Activated B cell treated with CpG ODN at 0.5 μM for 24 hours (primary cell): Measurements from ENCODE around the gene ANKIB1. TPM values are rescaled to one million over a fixed set of nuclear protein-coding genes. Genes with fewer than 3 reads are reported as not detected.
"Not testable (repeated sequence)": the region's sequence is repeated elsewhere in the genome, so short reads cannot be mapped to it uniquely, and the experiment has no call there.

Source experiments
- ATAC-seq: fragments of 200-7000 bp; cut with Tn5 transposase; one replicate; pipeline ENCODE4 v1.10.0; 2021; ENCODE audit warnings: low read depth, mild to moderate bottlenecking, moderate library complexity
- CTCF ChIA-PET: fragments of 350-600 bp; sonication (Branson Sonifier 250); formaldehyde crosslinking; loops from one replicate; lab custom pipeline; 2021; ENCODE audit warnings: antibody characterized with exemption; lab: Charles Lee
- POLR2A ChIA-PET: fragments of 350-600 bp; sonication (Branson Sonifier 250); formaldehyde crosslinking; loops from one replicate; lab custom pipeline; 2021; ENCODE audit warnings: antibody characterized with exemption; lab: Charles Lee
- DNase-seq: peaks from one replicate; pipeline ENCODE4 v3.0.0; 2022
- H3K27ac Mint-ChIP-seq: one replicate; pipeline ENCODE4 v1.8.0; 2020; ENCODE audit warnings: mixed read lengths
- H3K27me3 Mint-ChIP-seq: one replicate; pipeline ENCODE4 v1.8.0; 2021; ENCODE audit warnings: mixed read lengths
- H3K36me3 Mint-ChIP-seq: one replicate; pipeline ENCODE4 v1.8.0; 2021; ENCODE audit warnings: low read depth, mixed read lengths
- H3K4me1 Mint-ChIP-seq: one replicate; pipeline ENCODE4 v1.8.0; 2021; ENCODE audit warnings: mixed read lengths
- H3K4me3 Mint-ChIP-seq: one replicate; pipeline ENCODE4 v1.8.0; 2020; ENCODE audit warnings: mild to moderate bottlenecking, mixed read lengths
- H3K9me3 Mint-ChIP-seq: one replicate; pipeline ENCODE4 v1.8.0; 2020; ENCODE audit warnings: mixed read lengths
- CTCF ChIP-seq: fragments of 200-600 bp; IDR thresholded peaks from one replicate; pipeline ENCODE4 v1.8.0; 2022; ENCODE audit warnings: antibody characterized with exemption, mild to moderate bottlenecking
- intact Hi-C: fragments of 100-400 bp; cut with micrococcal nuclease; formaldehyde crosslinking; loops from one replicate; pipeline ENCODE4 v1.15.1; 2024
- total RNA-seq: library from RNA; stranded (reverse); gene quantifications from 2 replicates; pipeline ENCODE4 v1.2.3, GENCODE V29; 2022

ANKIB1 gene
- total RNA-seq, 1 donor from 2014 or later: 50.6 TPM

- CTCF ChIA-PET: no interaction called here
- intact Hi-C loops: no loop called here
- ATAC-seq (no peak), DNase-seq (no peak)
- POLR2A ChIA-PET: no interaction called here
- H3K4me1 Mint-ChIP-seq: peaks cover 2% of the 10 kb centered on the region
- H3K36me3 Mint-ChIP-seq: peaks cover 40% of the 10 kb centered on the region
- H3K27me3 Mint-ChIP-seq: no peaks in the 10 kb centered on the region
- no peak for TF ChIP-seq CTCF
- H3K27ac Mint-ChIP-seq: no peak overlapping the region
- no peaks in the 10 kb centered on the region for H3K9me3 Mint-ChIP-seq
- no peak overlapping the region for H3K4me3 Mint-ChIP-seq
Observed at GRCh38 chr7:92343714-92344113, 97.9 kb downstream of the ANKIB1 start.

GRCh38 chr7:92352009-92352408 lies 106.2 kb downstream of the ANKIB1 start:
- H3K4me3 Mint-ChIP-seq: no peak overlapping the region
- ChIA-PET CTCF (no interaction called here), POLR2A (no interaction called here)
- H3K36me3 Mint-ChIP-seq: peaks cover 59% of the 10 kb centered on the region
- ATAC-seq (no peak), DNase-seq (no peak)
- no peaks in the 10 kb centered on the region for H3K9me3 Mint-ChIP-seq
- H3K27me3 Mint-ChIP-seq: no peaks in the 10 kb centered on the region
- no peak for TF ChIP-seq CTCF
- H3K4me1 Mint-ChIP-seq: no peaks in the 10 kb centered on the region
- H3K27ac Mint-ChIP-seq: no peak overlapping the region
- intact Hi-C loops: no loop called here

GRCh38 chr7:92354214-92354613 lies 108.4 kb downstream of the ANKIB1 start:
- DNase-seq: no peak
- Mint-ChIP-seq H3K9me3 (no peaks in the 10 kb centered on the region), H3K4me1 (no peaks in the 10 kb centered on the region), H3K4me3 (no peak overlapping the region), H3K36me3 (peaks cover 56% of the 10 kb centered on the region), H3K27me3 (no peaks in the 10 kb centered on the region), H3K27ac (no peak overlapping the region)
- CTCF ChIA-PET: no interaction called here
- POLR2A ChIA-PET: no interaction called here
- intact Hi-C loops: no loop called here
- ATAC-seq: no peak
- no peak for TF ChIP-seq CTCF

- intact Hi-C loops: no loop called here
- no peak overlapping the region for H3K27ac Mint-ChIP-seq
- CTCF ChIA-PET: no interaction called here
Observed at GRCh38 chr7:92356406-92356805, 110.6 kb downstream of the ANKIB1 start.

GRCh38 chr7:92357260-92357659 lies 111.5 kb downstream of the ANKIB1 start:
- CTCF ChIA-PET: no interaction called here
- ATAC-seq: no peak
- H3K4me1 Mint-ChIP-seq: no peaks in the 10 kb centered on the region
- no peak for DNase-seq
- intact Hi-C loops: no loop called here
- POLR2A ChIA-PET: no interaction called here
- H3K27me3 Mint-ChIP-seq: no peaks in the 10 kb centered on the region
- no peaks in the 10 kb centered on the region for H3K9me3 Mint-ChIP-seq
- H3K27ac Mint-ChIP-seq: no peak overlapping the region
- no peak overlapping the region for H3K4me3 Mint-ChIP-seq
- peaks cover 56% of the 10 kb centered on the region for H3K36me3 Mint-ChIP-seq
- no peak for TF ChIP-seq CTCF

More at GRCh38 chr7:92356406-92356805, 110.6 kb downstream of the ANKIB1 start:
- no peak for TF ChIP-seq CTCF
- H3K9me3 Mint-ChIP-seq: no peaks in the 10 kb centered on the region
- POLR2A ChIA-PET: no interaction called here
- DNase-seq (no peak), ATAC-seq (no peak)
- no peaks in the 10 kb centered on the region for H3K27me3 Mint-ChIP-seq
- H3K4me3 Mint-ChIP-seq: no peak overlapping the region
- H3K36me3 Mint-ChIP-seq: peaks cover 54% of the 10 kb centered on the region
- H3K4me1 Mint-ChIP-seq: no peaks in the 10 kb centered on the region

GRCh38 chr7:92359179-92359578 lies 113.4 kb downstream of the ANKIB1 start:
- H3K36me3 Mint-ChIP-seq: peaks cover 55% of the 10 kb centered on the region
- ATAC-seq, CTCF ChIA-PET: not testable (repeated sequence)

More at GRCh38 chr7:92359179-92359578, 113.4 kb downstream of the ANKIB1 start:
- intact Hi-C loops, POLR2A ChIA-PET, H3K4me1 Mint-ChIP-seq, H3K4me3 Mint-ChIP-seq, H3K9me3 Mint-ChIP-seq, DNase-seq, H3K27me3 Mint-ChIP-seq, H3K27ac Mint-ChIP-seq: not testable (repeated sequence)
